NCI-H1417 (cell line): ENCODE results near the gene GCSAML.
"Not testable (repeated sequence)": the region's sequence is repeated elsewhere in the genome, so short reads cannot be mapped to it uniquely, and the experiment has no call there.

Experiments used
- DNase-seq, 3 experiments: peaks; one replicate each; lab custom pipeline; 2025; lab: John Stamatoyannopoulos, UW

Gene GCSAML

GRCh38 chr1:247548769-247549182 is at the start of gene GCSAML:
TSS of gene GCSAML (plus strand) at chr1:247549134. CDS start at chr1:247549192, 58 bp downstream.
- no peak for DNase-seq

GRCh38 chr1:247500865-247501264 is 48.1 kb upstream of the GCSAML start:
- DNase-seq: no peak

- DNase-seq: no peak
Observed at GRCh38 chr1:247506831-247507230, 42.1 kb upstream of the GCSAML start.

GRCh38 chr1:247517795-247518612 is 30.9 kb upstream of the GCSAML start:
- no peak for DNase-seq

- DNase-seq: no peak
Observed at GRCh38 chr1:247518613-247518891, 30.4 kb upstream of the GCSAML start.

- not testable (repeated sequence) for DNase-seq
Observed at GRCh38 chr1:247521886-247522285, 27.0 kb upstream of the GCSAML start.

GRCh38 chr1:247528812-247529474 is 20.0 kb upstream of the GCSAML start:
- DNase-seq: no peak

GRCh38 chr1:247529771-247530355 is 19.1 kb upstream of the GCSAML start:
- DNase-seq: no peak

- no peak for DNase-seq
Observed at GRCh38 chr1:247530785-247531184, 18.1 kb upstream of the GCSAML start.

GRCh38 chr1:247531937-247532336 is 17.0 kb upstream of the GCSAML start:
- no peak for DNase-seq

- no peak for DNase-seq
Observed at GRCh38 chr1:247535402-247535801, 13.5 kb upstream of the GCSAML start.

- DNase-seq: no peak
Observed at GRCh38 chr1:247536340-247536739, 12.6 kb upstream of the GCSAML start, which contains the start of gene OR2C3. TSS of gene OR2C3 (minus strand) at chr1:247536440. CDS start at chr1:247532511, 3,929 bp downstream.

- DNase-seq: no peak
Observed at GRCh38 chr1:247538561-247538960, 10.4 kb upstream of the GCSAML start.

- no peak for DNase-seq
Observed at GRCh38 chr1:247539215-247539614, 9.7 kb upstream of the GCSAML start.

GRCh38 chr1:247540581-247540980 is 8.4 kb upstream of the GCSAML start:
- no peak for DNase-seq

- no peak for DNase-seq
Observed at GRCh38 chr1:247542811-247543210, 6.1 kb upstream of the GCSAML start.

GRCh38 chr1:247548092-247548491 is 842 bp upstream of the GCSAML start:
- no peak for DNase-seq

GRCh38 chr1:247551721-247552120 is 2.8 kb downstream of the GCSAML start:
- no peak for DNase-seq

- DNase-seq: no peak
Observed at GRCh38 chr1:247552231-247552630, 3.3 kb downstream of the GCSAML start.

- no peak for DNase-seq
Observed at GRCh38 chr1:247557926-247558674, 9.2 kb downstream of the GCSAML start.

- DNase-seq: no peak
Observed at GRCh38 chr1:247561711-247562110, 12.8 kb downstream of the GCSAML start.

- DNase-seq: no peak
Observed at GRCh38 chr1:247562198-247562597, 13.3 kb downstream of the GCSAML start.
